Smooth muscle cell of the brain vasculature (primary cell): ENCODE data around the gene PRDM2.

ENCODE experiments used
- DNase-seq: peaks from one replicate; pipeline ENCODE4 v3.0.0-alpha.2; 2012; ENCODE audit warnings: low read depth, low spot score

Gene PRDM2

DNA sequence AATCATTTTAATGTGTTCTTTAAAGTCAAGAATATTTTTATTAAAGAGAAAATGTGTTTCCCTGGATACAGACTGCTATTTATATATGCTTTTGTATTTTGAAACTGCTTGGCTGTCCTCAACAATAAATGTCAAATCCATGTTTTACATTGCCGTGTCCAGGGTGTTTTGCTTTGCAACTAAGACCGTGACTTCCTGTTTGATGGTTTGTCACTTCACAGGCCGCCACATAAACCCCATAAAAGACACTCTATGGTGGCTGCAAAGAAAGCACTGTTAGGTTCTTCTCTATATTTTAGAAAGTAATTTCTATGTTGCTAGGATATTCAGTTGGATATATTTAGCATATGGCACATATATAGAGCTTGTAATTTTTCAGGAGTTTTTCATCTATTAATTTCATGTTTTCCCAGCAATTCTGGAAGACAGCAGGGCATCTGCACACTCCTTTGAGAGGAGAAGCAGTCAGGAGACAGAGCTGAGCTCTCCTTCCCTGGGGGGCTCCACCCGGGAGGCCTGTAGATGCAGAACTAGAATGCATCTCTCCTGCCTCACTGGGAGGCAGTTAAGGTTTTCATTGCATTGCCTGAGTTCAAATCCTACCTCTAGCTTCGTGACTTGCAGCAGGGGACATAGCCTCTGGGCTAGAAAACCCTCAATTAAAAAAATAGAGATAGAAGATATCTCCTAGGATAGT, 33.1 kb downstream of the PRDM2 start:
- DNase-seq = no peak

DNA sequence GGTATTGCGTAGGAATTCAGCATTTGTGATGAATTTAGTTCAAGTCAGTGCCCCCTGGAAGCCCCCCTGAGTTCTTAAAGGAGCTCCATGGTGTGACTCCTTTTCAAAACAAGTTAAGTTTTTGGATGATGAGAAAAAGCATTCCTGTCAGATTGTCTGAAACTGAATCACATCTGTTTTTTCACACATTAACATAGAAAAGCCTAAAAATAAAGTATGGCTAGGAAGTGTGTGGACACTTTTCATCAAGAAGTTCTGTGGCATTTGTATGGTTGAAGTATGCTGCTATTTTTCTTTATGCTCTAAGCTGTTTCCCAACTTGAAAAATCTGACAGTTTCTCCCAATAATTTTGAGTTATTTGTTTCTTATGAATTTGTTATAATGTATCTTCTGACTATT, 33.7 kb downstream of the PRDM2 start:
- no peak for DNase-seq

DNA sequence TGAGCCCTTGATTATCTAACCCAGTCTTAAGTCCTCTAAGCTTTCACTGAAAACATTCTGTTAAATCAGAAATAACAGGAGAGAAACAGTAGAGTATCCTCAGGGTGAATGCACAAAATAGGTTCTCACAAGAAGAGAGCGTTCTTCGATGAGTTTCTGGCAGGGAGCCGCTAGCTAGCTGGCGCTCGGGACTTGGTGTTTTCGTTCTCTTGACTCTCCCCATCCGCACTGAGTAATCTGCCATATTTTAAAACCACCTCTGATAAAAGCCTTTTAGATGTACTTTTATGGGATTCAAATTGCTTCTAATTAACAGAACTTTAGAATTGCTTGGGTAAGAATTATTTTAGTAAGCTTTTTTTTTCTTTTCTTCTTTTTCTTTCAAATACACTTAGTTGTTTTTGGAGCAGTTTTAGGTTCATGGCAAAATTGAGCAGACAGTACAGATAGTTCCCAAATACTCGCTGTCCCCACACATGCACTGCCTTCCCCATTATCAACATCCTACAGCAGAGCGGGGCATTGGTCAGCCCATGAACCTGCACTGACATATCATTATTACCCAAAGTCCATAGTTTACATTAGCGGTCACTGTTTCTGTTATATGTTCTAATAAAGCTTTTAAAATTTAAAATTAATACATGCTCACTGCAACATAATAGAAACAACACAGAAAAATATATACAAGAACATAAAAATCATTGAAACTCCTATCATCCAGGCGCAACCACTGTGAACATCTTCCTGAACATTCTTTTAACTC, 35.4 kb downstream of the PRDM2 start:
- no peak for DNase-seq

DNA sequence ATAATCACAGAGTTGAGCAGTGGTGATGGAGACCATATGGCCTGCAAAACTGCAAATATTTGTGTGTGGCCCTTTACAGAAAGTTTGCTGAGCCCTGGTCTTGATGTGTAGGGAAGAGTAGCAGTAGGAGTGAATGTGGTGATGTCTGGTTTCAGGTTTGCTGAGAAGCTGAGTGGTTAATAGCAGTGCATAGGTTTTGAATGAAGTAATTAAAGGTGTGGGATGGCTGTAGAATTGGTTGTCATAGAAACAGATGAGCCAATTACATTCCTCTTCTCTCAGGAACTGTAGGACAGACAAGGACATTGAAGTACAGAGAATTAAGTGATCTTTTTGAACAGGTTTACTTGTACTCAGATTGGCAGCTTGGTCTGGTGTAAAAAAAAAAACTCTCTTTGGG, 37.4 kb downstream of the PRDM2 start:
- no peak for DNase-seq

DNA sequence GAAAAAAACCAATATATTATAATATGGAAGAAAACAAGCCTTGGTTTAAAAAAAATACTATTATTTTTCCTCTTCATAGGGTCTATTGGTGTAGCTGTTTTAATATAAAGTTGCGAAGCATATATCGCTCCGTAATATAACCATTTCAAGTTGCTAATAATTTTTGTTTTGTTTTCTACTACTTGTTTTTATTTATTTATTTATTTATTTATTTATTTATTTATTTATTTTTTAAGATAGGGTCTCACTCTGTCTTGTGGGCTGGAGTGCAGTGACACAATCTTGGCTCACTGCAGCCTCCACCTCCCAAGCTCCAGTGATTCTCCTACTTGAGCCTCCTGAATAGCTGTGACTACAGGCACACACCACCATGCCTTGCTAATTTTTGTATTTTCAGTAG, 46.4 kb downstream of the PRDM2 start:
- no peak for DNase-seq

DNA sequence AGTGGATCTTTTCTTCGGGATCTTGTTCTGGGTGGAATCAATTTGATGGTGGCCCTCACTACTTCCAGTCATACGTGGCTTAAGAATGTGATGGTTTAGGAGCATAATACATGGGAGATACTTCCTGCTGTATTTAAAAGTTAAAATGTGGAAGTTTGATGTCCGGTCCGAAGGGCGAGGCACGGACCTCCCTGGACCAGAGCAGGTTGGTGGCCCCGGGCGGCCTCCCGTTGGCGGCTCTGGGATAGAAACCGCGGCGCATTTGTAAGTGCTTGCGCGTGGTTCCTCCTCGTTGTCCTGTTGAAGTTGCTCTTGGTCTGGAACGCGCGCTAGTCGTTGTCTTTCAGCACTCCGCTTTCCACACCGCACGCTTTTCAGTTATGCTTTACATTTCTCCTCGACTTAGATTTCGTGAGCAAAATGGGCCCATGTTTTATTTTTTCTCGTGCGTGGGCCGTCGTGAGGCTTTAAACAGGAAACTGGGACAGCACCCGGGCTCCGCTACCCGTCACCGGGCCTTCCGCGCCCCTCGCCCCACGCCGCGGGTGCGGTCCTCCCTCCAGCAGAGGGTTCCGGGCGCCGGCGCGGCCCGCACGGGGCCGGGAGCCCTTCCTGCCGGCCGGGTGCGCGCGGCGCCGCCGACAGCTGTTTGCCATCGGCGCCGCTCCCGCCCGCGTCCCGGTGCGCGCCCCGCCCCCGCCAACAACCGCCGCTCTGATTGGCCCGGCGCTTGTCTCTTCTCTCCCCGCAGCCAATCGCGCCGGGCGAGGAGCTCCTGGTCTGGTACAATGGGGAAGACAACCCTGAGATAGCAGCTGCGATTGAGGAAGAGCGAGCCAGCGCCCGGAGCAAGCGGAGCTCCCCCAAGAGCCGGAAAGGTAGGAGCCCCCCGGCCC, 48.9 kb downstream of the PRDM2 start:
- peak; percentile 89 for DNase-seq

DNA sequence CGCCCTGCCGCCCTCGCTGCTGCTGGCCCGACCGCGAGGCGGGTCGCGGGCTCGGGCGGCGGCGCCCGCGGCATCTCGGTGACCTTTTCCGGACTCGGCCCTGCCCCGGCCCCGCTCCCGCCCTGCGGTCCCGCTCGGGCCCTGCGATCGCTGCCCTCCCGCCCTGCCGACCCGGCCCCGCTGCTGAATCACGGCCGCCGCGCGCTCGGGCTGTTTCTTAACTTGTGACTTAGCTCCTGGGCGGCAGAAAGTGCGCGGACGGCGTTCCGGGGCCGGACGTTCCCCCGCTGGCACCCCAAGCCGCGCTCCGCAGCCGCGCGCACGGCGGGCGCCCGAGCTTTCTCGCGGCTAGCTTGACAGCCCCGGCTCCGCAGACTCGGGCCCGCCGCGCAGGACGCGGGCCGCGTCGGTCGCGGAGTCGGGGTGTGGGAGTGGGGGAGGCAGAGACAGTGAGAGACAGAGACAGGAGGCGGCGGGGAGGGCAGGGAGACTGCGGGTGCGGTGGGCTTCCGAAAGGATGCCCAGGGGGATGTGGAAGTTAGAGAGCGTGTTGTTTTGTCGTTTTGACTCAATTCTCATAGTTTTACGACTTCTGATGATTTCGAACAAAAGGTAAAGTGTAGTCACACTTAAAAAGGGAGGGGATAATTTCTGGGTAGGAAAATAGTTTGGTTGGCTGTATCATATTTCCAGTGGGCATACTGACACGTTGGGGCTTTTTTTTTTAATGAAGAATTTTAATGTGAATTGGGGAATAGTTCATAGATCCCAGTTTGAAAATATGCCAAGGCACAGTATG, 49.8 kb downstream of the PRDM2 start:
- DNase-seq = no peak

DNA sequence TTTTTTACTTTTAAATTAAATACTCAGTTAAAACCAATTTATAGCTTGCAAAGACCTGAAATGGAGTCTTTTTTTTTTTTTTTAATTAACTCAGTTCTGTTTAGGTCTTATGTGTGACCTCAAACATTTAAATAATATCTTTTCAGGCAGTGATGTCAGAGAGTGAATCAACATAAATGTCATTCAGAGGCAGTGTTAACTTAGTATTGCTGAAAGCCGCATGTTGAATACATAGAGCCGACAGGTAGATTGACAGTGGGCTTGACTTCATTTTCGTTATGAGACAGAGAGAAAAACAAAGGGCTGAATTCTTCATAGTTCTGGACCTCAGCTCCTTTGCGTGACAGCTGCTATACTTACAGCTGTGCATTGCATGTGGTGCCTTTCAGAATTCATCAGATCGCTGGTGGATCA, 51.5 kb downstream of the PRDM2 start:
- no peak for DNase-seq

DNA sequence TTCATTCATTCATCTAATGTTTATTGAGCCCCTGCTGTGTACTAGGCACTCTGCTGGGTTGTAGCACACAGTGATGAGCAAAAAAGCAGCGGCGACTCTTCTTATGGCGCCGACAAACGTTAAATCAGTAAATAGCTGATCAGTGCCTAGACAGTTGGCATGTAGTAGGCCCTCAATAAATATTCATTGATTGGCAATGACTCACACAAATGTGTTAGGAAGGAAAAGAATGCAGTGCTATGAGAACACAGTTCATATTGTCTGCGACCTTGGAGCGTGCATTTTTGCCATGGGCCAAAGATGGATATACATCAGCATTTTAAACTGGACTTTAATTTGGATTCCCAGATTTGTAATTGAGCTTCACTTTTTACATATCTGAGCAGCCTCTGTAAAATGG, 52.0 kb downstream of the PRDM2 start:
- no peak for DNase-seq

DNA sequence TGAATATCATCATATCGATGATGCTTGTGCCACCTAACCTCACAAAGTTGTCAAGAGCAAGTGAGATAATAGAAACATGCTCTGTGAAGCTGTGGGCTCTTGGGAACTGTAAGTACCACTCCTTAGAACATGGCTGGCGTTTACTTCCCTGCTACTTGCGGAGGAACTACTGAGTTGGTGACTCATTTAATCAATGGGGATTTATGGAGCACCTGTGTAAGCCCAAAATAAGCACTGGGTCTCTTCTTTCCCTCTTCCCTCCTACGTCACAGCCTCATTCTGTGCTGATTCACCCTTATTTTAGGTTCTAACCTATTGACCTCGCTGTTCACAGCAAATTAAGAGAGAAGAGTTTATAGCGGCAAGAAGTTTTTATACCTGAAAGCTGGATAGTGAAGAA, 52.9 kb downstream of the PRDM2 start:
- DNase-seq = no peak

DNA sequence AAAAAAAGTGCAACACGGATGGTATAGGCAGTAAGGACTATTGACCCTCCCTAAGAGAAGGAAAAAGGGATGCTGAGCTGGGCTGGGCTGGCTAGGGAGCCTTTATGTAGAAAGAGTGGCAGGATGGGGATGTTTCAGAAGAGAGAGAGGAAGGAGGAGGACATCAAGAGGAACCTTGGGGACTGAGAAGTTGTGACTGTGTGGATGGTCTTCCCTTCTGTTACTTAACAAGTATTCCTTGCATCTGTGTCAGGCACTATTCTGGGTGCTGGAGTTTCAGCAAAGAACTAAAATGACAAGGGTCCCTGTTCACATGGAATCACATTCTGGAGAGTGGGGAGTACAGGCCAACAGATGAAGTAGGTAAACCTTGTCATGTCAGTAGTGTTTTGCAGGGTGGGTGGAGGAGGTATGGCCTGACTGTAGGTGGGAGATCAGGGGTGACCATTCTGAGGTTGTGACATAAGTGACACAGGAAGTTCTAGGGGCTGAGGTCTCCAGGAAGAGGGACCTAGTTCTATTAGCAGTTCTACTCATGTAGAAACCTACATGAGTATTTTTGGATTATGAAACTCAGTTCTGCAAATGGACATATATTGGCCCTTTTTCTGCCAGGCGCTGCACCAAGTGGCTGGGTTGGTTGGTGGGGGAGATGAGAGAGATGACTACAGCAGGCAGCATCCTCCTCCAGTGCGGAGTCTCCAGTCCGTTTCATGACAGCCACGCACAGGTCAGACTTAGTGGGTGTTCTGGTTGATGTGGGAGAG, 53.8 kb downstream of the PRDM2 start:
- DNase-seq = no peak

DNA sequence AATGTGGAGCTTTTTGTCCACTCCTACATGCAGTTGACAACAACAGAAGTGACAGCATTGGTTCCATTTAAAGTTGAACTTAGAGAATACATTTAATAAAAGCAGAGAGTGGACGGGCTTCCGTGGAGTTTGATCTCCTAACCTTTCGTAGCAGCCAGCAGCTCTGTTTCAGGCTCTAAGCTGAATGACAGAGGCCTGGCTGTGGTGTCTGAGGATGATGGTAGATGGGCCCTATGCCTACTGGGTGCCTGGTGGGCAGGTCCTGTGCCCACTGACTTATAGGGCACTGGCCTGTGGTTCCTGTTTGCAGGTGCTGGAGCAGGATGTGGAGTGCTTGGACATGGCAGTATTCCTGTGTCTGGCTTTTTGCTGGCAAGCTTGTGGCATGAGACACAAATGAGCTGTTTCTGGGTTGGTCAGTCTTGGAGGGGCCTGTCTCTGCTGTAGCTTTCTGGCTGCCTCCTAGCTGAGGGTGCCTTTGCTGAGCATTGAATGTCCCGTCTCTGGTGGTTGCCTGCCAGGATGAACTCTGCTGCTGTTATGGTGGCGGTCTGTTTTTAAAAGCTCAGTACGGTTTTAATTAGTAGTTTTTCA, 54.6 kb downstream of the PRDM2 start:
- DNase-seq = no peak

DNA sequence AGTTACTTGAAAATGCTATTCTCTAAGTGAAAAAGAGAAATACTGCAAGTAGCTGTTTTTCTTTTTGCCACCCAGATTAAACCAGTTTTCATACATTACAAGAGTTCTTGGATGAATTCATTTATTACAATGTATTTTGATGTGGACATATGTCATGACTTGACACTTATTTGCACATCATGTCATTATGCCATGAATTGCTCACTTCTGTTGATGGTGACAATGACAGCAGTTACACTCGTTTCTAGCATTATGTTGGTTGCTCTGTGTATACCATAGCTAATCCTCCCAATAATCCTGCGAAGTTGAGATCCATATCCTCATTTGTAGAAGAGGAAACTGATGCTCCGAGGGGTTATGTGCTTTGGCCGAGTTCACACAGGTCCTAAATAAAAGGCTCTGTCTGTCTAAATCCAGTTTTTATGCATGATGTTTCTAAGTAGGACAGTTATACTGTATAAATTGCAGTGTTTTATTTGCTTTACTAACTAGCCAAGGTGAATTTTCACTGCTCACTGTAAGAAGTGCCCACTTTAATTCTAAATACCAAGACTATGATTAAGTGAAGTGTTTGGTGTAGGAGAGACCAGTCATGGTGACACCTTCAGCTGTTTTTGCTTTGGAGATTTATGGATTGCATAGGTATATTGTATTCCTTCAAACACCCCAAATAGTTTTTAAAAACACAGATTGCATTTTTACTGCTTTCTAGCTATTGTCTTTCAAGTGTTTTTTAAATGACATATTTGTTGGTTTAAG, 56.7 kb downstream of the PRDM2 start:
- no peak for DNase-seq

DNA sequence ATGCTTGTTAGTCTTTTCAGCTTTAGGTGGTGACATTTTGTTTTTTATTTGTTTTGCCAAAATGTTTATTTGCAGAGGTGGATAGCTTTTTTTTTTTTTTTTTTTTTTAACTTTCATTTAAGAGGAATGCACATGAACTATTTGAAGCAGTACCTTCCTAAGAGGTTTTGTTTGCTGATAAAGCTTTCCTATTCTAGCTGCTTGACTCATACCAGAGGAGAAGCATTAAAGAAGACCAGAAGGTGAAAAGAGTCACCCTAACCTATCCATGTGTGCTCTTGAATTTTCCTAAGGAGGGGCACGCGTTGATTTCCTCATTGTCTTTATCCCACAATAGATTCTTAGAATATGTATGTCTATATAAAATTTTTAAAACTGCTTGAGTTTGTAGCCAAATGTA, 57.7 kb downstream of the PRDM2 start:
- DNase-seq = no peak

DNA sequence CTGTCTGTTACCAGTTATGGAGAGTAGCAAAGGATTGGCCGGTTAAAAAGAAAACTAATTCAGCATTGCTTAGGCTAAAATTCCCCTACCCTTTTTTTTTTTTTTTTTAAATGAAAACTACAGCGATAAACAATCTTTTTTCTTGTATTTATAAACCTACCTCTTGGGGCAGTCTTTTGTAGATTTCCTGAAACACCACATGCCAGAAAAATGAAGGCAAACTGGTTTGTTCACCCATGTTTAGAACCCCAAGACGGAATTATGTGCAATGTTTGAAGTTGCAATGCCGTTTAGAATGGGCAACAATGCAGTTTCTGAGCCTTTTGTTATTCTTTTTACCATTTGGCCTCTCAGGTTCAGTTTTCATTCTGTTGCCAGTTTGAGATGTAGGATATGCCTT, 59.1 kb downstream of the PRDM2 start:
- no peak for DNase-seq

DNA sequence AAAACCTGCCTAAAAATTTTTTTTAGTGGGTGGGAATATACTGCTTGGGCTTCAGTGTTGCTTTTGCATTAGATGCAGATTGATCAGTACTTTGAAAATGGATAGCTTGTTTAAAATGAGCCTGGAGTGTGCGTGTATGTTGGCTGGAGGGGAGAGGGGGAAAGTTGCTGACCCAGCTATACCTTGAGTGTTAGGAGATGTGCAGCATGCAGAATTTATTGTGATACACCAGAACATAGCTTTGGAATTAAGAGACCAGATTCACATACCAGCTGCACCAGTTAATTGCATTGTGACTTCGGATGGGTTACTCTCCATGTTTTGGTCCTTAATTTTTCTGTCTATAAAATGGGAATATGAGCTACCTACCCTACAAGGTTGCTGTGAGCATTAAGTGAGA, 60.4 kb downstream of the PRDM2 start:
- DNase-seq = no peak

DNA sequence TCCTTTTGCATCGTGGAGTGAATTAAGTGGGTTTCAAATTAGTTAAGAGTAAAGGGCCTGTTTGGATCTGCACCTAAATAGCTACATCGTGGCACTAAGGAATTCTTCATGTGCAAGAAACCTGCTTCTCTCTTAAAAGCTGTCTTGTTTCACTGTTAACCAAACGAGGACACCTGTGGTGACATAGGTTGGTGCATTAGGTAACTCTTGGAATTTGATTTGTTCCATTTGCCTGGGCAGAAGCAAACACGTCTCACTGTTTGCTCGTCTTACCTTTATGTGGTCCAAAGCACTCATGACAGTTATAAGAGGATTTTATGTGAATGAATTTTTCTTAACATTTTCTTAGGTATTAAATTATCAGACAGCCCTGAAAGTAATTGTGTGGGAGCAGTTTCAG, 60.9 kb downstream of the PRDM2 start:
- no peak for DNase-seq

DNA sequence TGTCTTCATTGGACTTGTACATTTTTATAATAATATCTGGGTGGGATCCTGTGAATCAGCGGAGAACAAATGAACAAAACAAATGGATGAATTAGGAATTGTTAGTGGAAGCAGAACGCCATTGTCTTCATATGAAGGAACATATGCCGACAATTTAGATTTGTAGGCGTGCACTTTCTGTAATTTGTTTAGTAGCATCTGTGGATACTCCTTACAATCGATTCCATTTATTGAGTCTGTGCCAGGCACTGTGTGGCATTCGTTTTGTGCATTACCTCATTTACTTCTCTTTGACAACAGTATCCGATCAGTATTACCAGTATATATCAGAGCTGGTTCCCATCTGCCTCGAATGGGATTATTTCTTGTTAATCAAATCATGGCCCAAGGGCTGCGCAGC, 61.9 kb downstream of the PRDM2 start:
- no peak for DNase-seq

DNA sequence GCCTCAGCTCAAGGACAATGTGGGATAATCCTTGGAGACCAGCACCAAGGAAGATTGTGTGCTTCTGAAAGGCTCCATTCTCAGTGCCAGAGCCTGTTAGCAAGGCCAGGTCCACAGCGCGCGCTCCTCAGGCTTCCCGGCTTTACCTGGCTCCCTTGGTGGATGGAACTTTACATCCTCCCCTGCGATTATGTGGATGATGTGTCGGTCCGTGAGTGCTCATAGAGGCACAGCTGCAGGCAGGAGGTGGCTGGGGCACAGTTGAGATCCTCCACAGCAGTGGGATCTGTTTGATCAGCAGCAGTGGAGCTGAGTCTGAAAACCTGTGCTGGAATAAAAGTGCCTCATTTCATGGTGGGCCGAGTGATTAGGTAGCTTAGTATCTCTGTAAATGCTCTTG, 62.7 kb downstream of the PRDM2 start:
- DNase-seq = no peak

DNA sequence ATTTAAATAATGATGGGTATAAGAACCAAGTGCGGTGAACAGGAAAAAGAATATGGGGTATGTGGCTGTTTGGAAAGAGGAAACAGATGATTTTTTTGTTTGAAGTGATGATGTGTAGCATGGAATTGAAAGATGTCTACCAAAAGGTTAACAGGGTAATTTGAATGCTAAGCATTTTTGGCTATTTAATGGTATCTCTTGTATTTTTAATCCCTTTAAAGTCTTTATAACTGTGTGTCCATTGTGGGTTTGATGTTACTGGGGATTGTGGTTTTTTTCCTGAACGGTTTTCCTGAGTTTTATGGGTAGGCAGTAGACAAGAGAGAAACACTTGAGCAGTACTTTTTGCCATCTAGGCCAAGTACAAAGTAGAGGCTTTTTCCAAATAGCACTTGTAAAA, 63.2 kb downstream of the PRDM2 start:
- no peak for DNase-seq
